Measurements from ENCODE around the gene GNG13. TPM values are rescaled to one million over a fixed set of nuclear protein-coding genes. Genes with fewer than 3 reads are reported as not detected.

The GNG13 gene
- total RNA-seq, 1 experiment from 2014 or later = not detected

GRCh38 chr16:775236-775796, 25.2 kb downstream of the GNG13 start:
- Histone ChIP-seq H3K4me2 (ENCODE audit: insufficient read depth, insufficient read length, low read length) (no peak overlapping the region), H3K18ac (ENCODE audit: insufficient read length, low read depth, low read length) (no peak overlapping the region), H3K23me2 (ENCODE audit: insufficient read length, low read depth, low read length, poor library complexity, severe bottlenecking) (no peaks in the 10 kb centered on the region), H3T11ph (ENCODE audit: low read length) (no peak overlapping the region), H2BK12ac (ENCODE audit: insufficient read length, low read depth, low read length) (no peak overlapping the region), H3K56ac (ENCODE audit: insufficient read length, low read depth, low read length) (no peak overlapping the region), H3K9ac (ENCODE audit: extremely low read depth, insufficient read length, low read length) (no peak overlapping the region), H3K4me1 (ENCODE audit: insufficient read depth, low read length) (no peaks in the 10 kb centered on the region), H4K20me1 (ENCODE audit: control insufficient read depth, insufficient read depth, insufficient read length) (no peaks in the 10 kb centered on the region), H4K91ac (ENCODE audit: insufficient read length, low read depth, low read length) (no peak overlapping the region), H3K9me3 (ENCODE audit: control insufficient read depth, low read depth, low read length) (no peaks in the 10 kb centered on the region), H4K5ac (ENCODE audit: insufficient read length, low read depth, low read length) (no peak overlapping the region), H2BK15ac (ENCODE audit: low read depth, low read length) (no peak overlapping the region), H3K23ac (ENCODE audit: insufficient read length, low read depth, low read length) (no peak overlapping the region), H2BK20ac (ENCODE audit: low read depth, low read length, poor library complexity, severe bottlenecking) (no peak overlapping the region), H2AFZ (ENCODE audit: low read length) (no peak overlapping the region), H2BK5ac (ENCODE audit: insufficient read length, low read length) (no peak overlapping the region), H2BK120ac (ENCODE audit: low read depth, low read length, poor library complexity, severe bottlenecking) (no peak overlapping the region), H3K79me2 (ENCODE audit: insufficient read depth, low read length) (no peaks in the 10 kb centered on the region), H3K79me1 (ENCODE audit: insufficient read depth, low read depth, low read length, poor library complexity, severe bottlenecking) (no peaks in the 10 kb centered on the region), H3K27ac (ENCODE audit: insufficient read length, low read depth, low read length) (no peak overlapping the region), H4K8ac (replicated peaks; ENCODE audit: insufficient read length, low read depth, low read length) (no peak overlapping the region), H3K27me3 (ENCODE audit: insufficient read depth, low read length) (no peaks in the 10 kb centered on the region), H3K14ac (ENCODE audit: insufficient read depth, low read length) (no peak overlapping the region), H3K4ac (ENCODE audit: low read depth, low read length) (no peak overlapping the region), H2AK5ac (ENCODE audit: insufficient read length, low read length) (no peak overlapping the region)
- H3K9me3 Mint-ChIP-seq = no peaks in the 10 kb centered on the region; a peak in 1 of 5 replicates
- H3K27ac Mint-ChIP-seq = no peak overlapping the region
- DNase-seq = no peak
- peaks cover 24% of the 10 kb centered on the region for H3K27me3 Mint-ChIP-seq (ENCODE audit: low read depth)
- no peaks in the 10 kb centered on the region for H3K4me1 Mint-ChIP-seq
- TF ChIP-seq CTCF (conservative IDR thresholded peaks at IDR 0.05) = no peak
- no peak overlapping the region for H3K4me3 Mint-ChIP-seq
- WGBS (ENCODE audit: extremely low coverage, insufficient read length, low lambda C conversion rate) = no CpG with 5 or more reads among the region's 36 CpGs
- H3K36me3 Mint-ChIP-seq (ENCODE audit: insufficient read depth in 1 of 3, low read depth in 3 of 3) = no peaks in the 10 kb centered on the region
